Smooth muscle cell (in vitro differentiated cells): ENCODE results near the gene MMADHC. TPM values are rescaled to one million over a fixed set of nuclear protein-coding genes. Genes with fewer than 3 reads are reported as not detected.

Experiments used
- DNase-seq: peaks from one replicate; lab custom pipeline; 2025; ENCODE audit not compliant: unreplicated experiment; lab: John Stamatoyannopoulos, UW
- H2AFZ ChIP-seq: fragments of 200-600 bp; sonication (generic); 2 replicates; pipeline ENCODE4 v1.6.0; 2016; ENCODE audit warnings: antibody characterized with exemption, low read depth, mild to moderate bottlenecking
- H3F3A ChIP-seq: fragments of 200-600 bp; sonication (generic); 2 replicates; pipeline ENCODE4 v1.6.0; 2017; ENCODE audit warnings: antibody characterized with exemption, low read depth
- H3K27ac ChIP-seq: fragments of 200-600 bp; sonication (generic); 2 replicates; pipeline ENCODE4 v1.5.1; 2016; ENCODE audit warnings: low read depth, mild to moderate bottlenecking
- H3K27me3 ChIP-seq: fragments of 200-600 bp; sonication (generic); 2 replicates; pipeline ENCODE4 v1.6.1; 2016; ENCODE audit warnings: low read depth, mild to moderate bottlenecking
- H3K36me3 ChIP-seq: fragments of 200-600 bp; sonication (generic); 2 replicates; pipeline ENCODE4 v1.5.1; 2016; ENCODE audit warnings: low read depth
- H3K4me1 ChIP-seq: fragments of 200-600 bp; sonication (generic); 2 replicates; pipeline ENCODE4 v1.5.1; 2016; ENCODE audit warnings: low read depth
- H3K4me2 ChIP-seq: fragments of 200-600 bp; sonication (generic); 2 replicates; pipeline ENCODE4 v1.6.0; 2016; ENCODE audit warnings: mild to moderate bottlenecking
- H3K4me3 ChIP-seq: fragments of 200-600 bp; sonication (generic); 2 replicates; pipeline ENCODE4 v1.5.1; 2016; ENCODE audit warnings: mild to moderate bottlenecking
- H3K79me2 ChIP-seq: fragments of 200-600 bp; sonication (generic); 2 replicates; pipeline ENCODE4 v1.6.0; 2016; ENCODE audit warnings: low read depth, mild to moderate bottlenecking
- H3K9ac ChIP-seq: fragments of 200-600 bp; sonication (generic); 2 replicates; pipeline ENCODE4 v1.6.0; 2016; ENCODE audit warnings: low read depth
- H3K9me3 ChIP-seq: fragments of 200-600 bp; sonication (generic); replicated peaks from 2 replicates; pipeline ENCODE4 v1.5.1; 2016; ENCODE audit warnings: low read depth
- H4K20me1 ChIP-seq: fragments of 200-600 bp; sonication (generic); 2 replicates; pipeline ENCODE4 v1.6.0; 2016; ENCODE audit warnings: low read depth
- WGBS: methylation state at CpG from one replicate; pipeline ENCODE4 v1.1.7; 2016; ENCODE audit warnings: low lambda C conversion rate; 5-methylcytosine and 5-hydroxymethylcytosine counted together
- polyA plus RNA-seq: library from polyadenylated mRNA; unstranded; fragments of >200 nt; fragmentation: Nextera tagmentation; extraction: Ambion mirVana; gene quantifications from 2 replicates; pipeline ENCODE4 v1.2.1, GENCODE V29; 2016
- total RNA-seq: library from RNA; depleted of rRNA; stranded (reverse); fragments of >200 nt; gene quantifications from 2 replicates; pipeline ENCODE4 v1.2.3, GENCODE V29; 2014
- TF ChIP-seq, protein P1 (sequence below): fragments of 200-600 bp; sonication (generic); IDR thresholded peaks from 2 replicates; pipeline ENCODE4 v1.5.1; 2017; ENCODE audit warnings: borderline replicate concordance, mild to moderate bottlenecking, antibody characterized with exemption; ENCODE audit not compliant: insufficient read depth, poor library complexity, severe bottlenecking

The MMADHC gene
- total and polyA plus RNA-seq, 2 experiments from 2014 or later: 141 to 188 TPM

DNA sequence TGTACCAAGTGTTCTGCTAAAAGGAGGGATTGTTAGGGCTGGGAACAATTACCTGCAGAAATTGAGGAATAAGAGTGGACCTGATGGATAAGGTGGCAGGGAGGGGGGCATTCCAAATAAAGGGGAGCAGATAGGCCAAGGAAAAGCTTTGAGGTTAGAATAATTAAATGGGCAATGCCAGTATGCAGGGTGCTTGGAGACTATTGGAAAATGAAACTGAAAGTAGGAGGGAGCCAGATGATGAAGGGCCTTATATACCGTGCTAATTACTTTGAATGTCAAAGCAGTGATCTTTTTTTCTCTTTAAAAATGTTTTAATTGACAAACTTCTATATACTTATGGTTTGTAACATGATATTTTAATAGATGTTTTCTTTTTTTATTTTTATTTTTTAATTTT lies 42.9 kb downstream of the MMADHC start:
- WGBS: 97% methylated on average over 1 of the region's 1 CpG
- Histone ChIP-seq H2AFZ (no peak overlapping the region), H4K20me1 (no peaks in the 10 kb centered on the region), H3K79me2 (no peaks in the 10 kb centered on the region), H3F3A (no peaks in the 10 kb centered on the region), H3K4me1 (no peaks in the 10 kb centered on the region), H3K4me3 (no peak overlapping the region), H3K27me3 (no peaks in the 10 kb centered on the region), H3K9me3 (no peaks in the 10 kb centered on the region), H3K36me3 (no peaks in the 10 kb centered on the region), H3K4me2 (no peak overlapping the region), H3K27ac (no peak overlapping the region), H3K9ac (no peak overlapping the region)
- DNase-seq: no peak
- TF ChIP-seq, protein P1, sequence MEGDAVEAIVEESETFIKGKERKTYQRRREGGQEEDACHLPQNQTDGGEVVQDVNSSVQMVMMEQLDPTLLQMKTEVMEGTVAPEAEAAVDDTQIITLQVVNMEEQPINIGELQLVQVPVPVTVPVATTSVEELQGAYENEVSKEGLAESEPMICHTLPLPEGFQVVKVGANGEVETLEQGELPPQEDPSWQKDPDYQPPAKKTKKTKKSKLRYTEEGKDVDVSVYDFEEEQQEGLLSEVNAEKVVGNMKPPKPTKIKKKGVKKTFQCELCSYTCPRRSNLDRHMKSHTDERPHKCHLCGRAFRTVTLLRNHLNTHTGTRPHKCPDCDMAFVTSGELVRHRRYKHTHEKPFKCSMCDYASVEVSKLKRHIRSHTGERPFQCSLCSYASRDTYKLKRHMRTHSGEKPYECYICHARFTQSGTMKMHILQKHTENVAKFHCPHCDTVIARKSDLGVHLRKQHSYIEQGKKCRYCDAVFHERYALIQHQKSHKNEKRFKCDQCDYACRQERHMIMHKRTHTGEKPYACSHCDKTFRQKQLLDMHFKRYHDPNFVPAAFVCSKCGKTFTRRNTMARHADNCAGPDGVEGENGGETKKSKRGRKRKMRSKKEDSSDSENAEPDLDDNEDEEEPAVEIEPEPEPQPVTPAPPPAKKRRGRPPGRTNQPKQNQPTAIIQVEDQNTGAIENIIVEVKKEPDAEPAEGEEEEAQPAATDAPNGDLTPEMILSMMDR: no peak

DNA sequence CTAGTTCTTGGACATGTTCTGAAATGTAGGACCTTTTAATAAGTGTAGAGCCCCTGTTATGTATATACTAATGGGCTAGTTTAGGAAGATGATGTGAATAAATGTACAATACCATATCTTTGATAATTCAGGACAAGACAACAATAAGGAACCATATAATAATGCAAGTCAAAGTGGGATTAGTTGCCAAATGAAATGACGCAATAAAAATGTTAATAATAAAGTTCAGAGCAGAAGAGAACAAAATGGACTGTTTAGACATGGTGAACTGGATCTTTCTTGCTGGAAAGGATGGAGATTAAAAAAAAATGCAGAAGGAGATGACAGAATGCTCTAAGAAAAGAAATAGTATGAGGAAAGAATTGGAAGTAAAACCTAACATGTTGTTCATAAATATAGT lies 43.7 kb downstream of the MMADHC start:
- WGBS: 97% methylated on average over 1 of the region's 1 CpG
- Histone ChIP-seq H3K4me3 (no peak overlapping the region), H3K4me1 (no peaks in the 10 kb centered on the region), H3K9me3 (no peaks in the 10 kb centered on the region), H3K4me2 (no peak overlapping the region), H3K79me2 (no peaks in the 10 kb centered on the region), H3K36me3 (no peaks in the 10 kb centered on the region), H3K27me3 (no peaks in the 10 kb centered on the region), H2AFZ (no peak overlapping the region), H3F3A (no peaks in the 10 kb centered on the region), H3K27ac (no peak overlapping the region), H4K20me1 (no peaks in the 10 kb centered on the region), H3K9ac (no peak overlapping the region)
- TF ChIP-seq, protein P1: no peak
- no peak for DNase-seq

DNA sequence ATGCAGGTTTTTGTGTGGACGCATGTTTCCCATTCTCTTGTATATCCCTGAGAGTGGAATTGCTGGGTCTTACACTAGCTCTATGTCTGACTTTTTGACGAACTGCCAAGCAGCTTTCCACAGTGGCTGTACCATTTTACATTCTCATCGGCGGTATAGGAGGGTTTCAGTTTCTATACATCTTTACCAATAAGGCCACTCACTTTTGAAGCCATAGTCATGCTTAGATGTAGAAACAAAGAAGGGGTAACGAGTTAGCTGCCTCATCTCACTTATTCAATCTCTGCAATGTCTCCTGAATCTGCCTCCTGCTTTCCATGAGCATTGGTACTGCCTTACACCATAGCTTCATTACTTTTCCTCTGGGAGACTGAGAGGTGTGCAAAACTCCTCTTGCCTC lies 47.4 kb downstream of the MMADHC start:
- no peak overlapping the region for H2AFZ ChIP-seq
- no peaks in the 10 kb centered on the region for H3K9me3 ChIP-seq
- no peak overlapping the region for H3K27ac ChIP-seq
- no peak overlapping the region for H3K9ac ChIP-seq
- no peaks in the 10 kb centered on the region for H4K20me1 ChIP-seq
- H3K36me3 ChIP-seq: no peaks in the 10 kb centered on the region
- H3K27me3 ChIP-seq: no peaks in the 10 kb centered on the region
- no peak for DNase-seq
- no peaks in the 10 kb centered on the region for H3K4me1 ChIP-seq
- no peaks in the 10 kb centered on the region for H3F3A ChIP-seq
- H3K4me2 ChIP-seq: no peak overlapping the region
- H3K4me3 ChIP-seq: no peak overlapping the region
- TF ChIP-seq, protein P1: no peak
- WGBS: 95% methylated on average over 5 of the region's 5 CpGs
- H3K79me2 ChIP-seq: no peaks in the 10 kb centered on the region

DNA sequence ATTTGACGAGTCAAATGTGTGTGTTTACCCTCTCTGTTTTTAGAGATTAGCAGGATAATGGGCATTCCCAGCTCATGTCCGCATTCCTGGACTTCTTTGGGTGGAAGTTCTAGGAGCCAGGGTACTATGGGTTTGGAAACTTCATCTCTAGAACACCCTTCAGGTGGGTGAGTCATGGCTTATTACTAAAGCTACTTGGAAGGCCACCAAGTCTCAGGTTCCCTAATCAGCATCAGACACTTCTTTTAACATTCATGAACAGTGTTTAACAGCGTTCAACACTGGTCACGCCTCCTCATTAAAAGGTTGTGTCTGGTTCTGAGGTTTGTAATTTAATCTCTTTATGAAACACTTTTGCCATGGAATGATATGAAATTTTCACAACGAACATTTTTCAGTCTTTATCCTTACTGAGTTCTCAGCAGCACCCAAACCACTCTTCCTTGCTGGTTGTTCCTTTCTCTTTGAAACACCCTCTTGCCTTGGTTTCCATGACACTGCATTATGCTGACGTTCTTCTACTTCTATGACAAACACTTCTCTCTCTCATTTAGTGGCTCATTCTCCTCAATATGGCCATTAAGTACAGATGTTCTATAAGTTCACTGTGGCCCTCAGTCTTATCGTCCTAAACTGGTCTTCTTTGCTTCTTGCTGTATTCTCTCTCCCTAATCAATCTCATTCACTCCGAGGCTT lies 49.3 kb downstream of the MMADHC start:
- H3K36me3 ChIP-seq: no peaks in the 10 kb centered on the region
- no peaks in the 10 kb centered on the region for H4K20me1 ChIP-seq
- H3K4me3 ChIP-seq: no peak overlapping the region
- no peak for DNase-seq
- no peaks in the 10 kb centered on the region for H3F3A ChIP-seq
- H3K27me3 ChIP-seq: no peaks in the 10 kb centered on the region
- H3K79me2 ChIP-seq: no peaks in the 10 kb centered on the region
- H3K4me1 ChIP-seq: no peaks in the 10 kb centered on the region
- 89% methylated on average over 8 of the region's 8 CpGs for WGBS
- H3K27ac ChIP-seq: no peak overlapping the region
- no peak overlapping the region for H3K4me2 ChIP-seq
- no peak overlapping the region for H3K9ac ChIP-seq
- TF ChIP-seq, protein P1: no peak
- H3K9me3 ChIP-seq: no peaks in the 10 kb centered on the region
- no peak overlapping the region for H2AFZ ChIP-seq
